CD4-positive, CD25-positive, alpha-beta regulatory T cell (primary cell): Measurements from ENCODE around the gene CTNNA2. TPM values are rescaled to one million over a fixed set of nuclear protein-coding genes. Genes with fewer than 3 reads are reported as not detected.
A peak's percentile ranks its signal among the peaks of the same experiment; 100 is the strongest.

Experiments used
- ATAC-seq, 2 donors: fragments of 150-1000 bp; cut with Tn5 transposase; one replicate each; pipeline ENCODE4 v1.10.0; 2021; ENCODE audit warnings: low read depth in 2 of 2, moderate number of reproducible peaks in 2 of 2, moderate library complexity in 1 of 2
- DNase-seq, 3 donors: peaks; one replicate each; pipeline versions ENCODE4 v3.0.0 to v3.0.0-alpha.2; 2012 to 2022; ENCODE audit warnings: mixed read lengths in 1 of 3
- H3K27ac ChIP-seq: one replicate; pipeline ENCODE4 v1.7.0; 2013; ENCODE audit warnings: mild to moderate bottlenecking, low read length; ENCODE audit not compliant: insufficient read depth, poor library complexity, severe bottlenecking
- H3K27me3 ChIP-seq: one replicate; pipeline ENCODE4 v1.7.0; 2013; ENCODE audit warnings: low read length; ENCODE audit not compliant: control insufficient read depth, insufficient read depth
- H3K36me3 ChIP-seq: one replicate; pipeline ENCODE4 v1.7.0; 2013; ENCODE audit warnings: mild to moderate bottlenecking, low read length, moderate library complexity; ENCODE audit not compliant: control insufficient read depth, insufficient read depth
- H3K4me1 ChIP-seq: 2 replicates; pipeline ENCODE4 v1.7.0; 2013; ENCODE audit warnings: mild to moderate bottlenecking, low read length; ENCODE audit not compliant: insufficient read depth, control insufficient read depth, poor library complexity, severe bottlenecking
- H3K4me3 ChIP-seq: one replicate; pipeline ENCODE4 v1.7.0; 2013; ENCODE audit warnings: low read depth, mild to moderate bottlenecking, low read length, moderate library complexity
- H3K9me3 ChIP-seq, 2 experiments: 1 replicate in 1 of 2; 2 replicates in 1 of 2; pipeline ENCODE4 v1.7.0; 2013; ENCODE audit warnings: low read length in 2 of 2, mild to moderate bottlenecking in 1 of 2, moderate library complexity in 1 of 2; ENCODE audit not compliant: control insufficient read depth in 2 of 2
- H3K27ac Mint-ChIP-seq, 3 donors: one replicate each; pipeline ENCODE4 v1.8.0; 2020 to 2022; ENCODE audit warnings: mild to moderate bottlenecking in 3 of 3, mixed read lengths in 3 of 3, moderate library complexity in 2 of 3
- H3K27me3 Mint-ChIP-seq: one replicate; pipeline ENCODE4 v1.8.0; 2022; ENCODE audit warnings: mild to moderate bottlenecking, mixed read lengths
- H3K36me3 Mint-ChIP-seq: one replicate; pipeline ENCODE4 v1.8.0; 2020; ENCODE audit warnings: mixed read lengths
- H3K4me1 Mint-ChIP-seq, 4 donors: one replicate each; pipeline ENCODE4 v1.8.0; 2020 to 2022; ENCODE audit warnings: mixed read lengths in 4 of 4, mild to moderate bottlenecking in 1 of 4
- H3K4me3 Mint-ChIP-seq, 4 donors: one replicate each; pipeline ENCODE4 v1.8.0; 2020 to 2022; ENCODE audit warnings: mild to moderate bottlenecking in 4 of 4, mixed read lengths in 4 of 4, moderate library complexity in 3 of 4
- H3K9me3 Mint-ChIP-seq, 7 donors: one replicate each; pipeline ENCODE4 v1.8.0; 2020 to 2022; ENCODE audit warnings: mixed read lengths in 7 of 7, mild to moderate bottlenecking in 3 of 7, moderate library complexity in 2 of 7
- polyA plus RNA-seq, 4 donors: library from polyadenylated mRNA; unstranded; fragments of 300-500 nt; fragmentation: Illumina TruSeq; gene quantifications; one replicate each; pipeline ENCODE4 v1.2.3, GENCODE V29; 2021
- total RNA-seq: library from RNA; stranded (reverse); gene quantifications from one replicate; pipeline ENCODE4 v1.2.3, GENCODE V29; 2022

The CTNNA2 gene
- total RNA-seq (not detected), polyA plus RNA-seq (not detected)

DNA sequence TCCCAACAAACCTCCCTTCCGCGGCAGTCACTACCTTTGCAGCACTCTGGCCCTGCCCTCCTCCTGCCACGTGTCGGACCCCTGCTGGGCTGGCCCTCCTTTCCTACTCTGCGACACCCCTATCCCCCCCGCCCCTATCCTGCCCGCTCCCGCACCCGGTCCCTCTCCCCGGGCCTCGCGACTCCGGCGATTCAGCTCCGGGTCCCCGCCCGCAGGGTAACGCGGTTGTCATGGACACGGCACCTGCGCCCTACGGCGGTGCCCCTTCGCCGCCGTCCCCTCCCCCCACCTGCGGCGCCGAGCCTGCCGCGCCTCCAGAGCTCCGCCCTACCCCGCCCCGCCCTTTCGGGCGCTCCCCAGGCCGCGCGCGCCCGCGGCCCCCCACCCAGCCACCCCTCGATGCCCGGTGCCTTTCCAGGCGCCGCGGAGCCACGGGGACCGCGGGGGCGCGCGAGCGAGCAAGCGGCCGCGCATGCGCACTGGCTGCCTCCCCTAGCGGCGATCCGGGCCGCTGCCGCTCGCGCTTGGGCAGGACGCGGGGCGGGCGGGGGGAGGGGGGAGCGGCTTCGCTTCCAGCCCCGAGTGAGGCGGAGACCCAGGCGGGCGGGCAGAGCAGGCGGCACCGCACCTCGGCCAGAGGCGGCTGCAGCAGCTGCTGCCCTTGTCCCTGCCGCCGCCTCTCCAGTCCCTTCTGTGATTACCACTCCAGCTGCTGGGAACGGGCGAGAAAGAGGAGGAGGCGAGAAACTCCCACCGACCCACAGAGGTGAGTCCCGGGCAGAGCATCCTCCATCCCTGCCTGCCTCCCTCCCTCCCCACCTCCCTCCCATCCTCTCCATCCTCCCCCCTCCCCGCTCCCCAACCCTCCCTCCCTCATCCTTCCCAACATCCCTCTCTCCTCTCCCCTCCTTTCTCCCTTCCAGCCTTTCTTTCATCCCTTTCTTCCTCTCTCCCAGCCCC is at the start of gene CTNNA2:
Gene CTNNA2, plus strand, starts transcription at position 610 of the 960 bp plus-strand sequence.
- Histone ChIP-seq H3K9me3 (no peaks in the 10 kb centered on the region), H3K27me3 (no peaks in the 10 kb centered on the region), H3K4me3 (no peak within 1 kb of the TSS), H3K27ac (no peak within 1 kb of the TSS), H3K4me1 (no peaks in the 10 kb centered on the region), H3K36me3 (no peaks in the 10 kb centered on the region)
- ATAC-seq (no peak), DNase-seq (peak in 1 of 3 donors; percentile 10)
- Mint-ChIP-seq H3K9me3 (peaks cover 0 to 12% (median 3%) of the 10 kb centered on the region in 7 donors), H3K36me3 (no peaks in the 10 kb centered on the region), H3K27me3 (no peaks in the 10 kb centered on the region), H3K27ac (no peak within 1 kb of the TSS), H3K4me1 (peaks cover 0 to 2% (median 0%) of the 10 kb centered on the region in 4 donors), H3K4me3 (peak within 1 kb of the TSS in 1 of 4 donors; percentile 54)

DNA sequence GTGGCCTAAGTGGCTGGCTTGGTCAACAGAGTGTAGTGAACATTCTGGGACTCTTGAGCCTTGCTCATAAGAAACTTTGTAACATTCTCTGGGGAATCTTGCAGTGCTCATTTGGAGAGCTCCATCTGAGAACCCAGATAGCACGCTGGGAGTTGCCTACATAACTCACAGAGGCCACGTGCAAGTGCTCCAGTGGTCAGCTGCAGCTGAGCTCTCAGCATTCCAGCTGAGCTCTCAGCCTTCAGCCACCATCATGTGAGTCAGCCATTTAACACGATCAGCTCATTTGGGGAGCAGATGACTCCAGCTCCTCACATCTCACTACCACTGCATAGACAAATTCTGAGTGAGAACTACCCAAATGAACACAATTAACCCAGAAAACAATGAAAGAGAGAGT is 25.5 kb upstream of the CTNNA2 start:
- Histone ChIP-seq H3K4me3 (no peak overlapping the region), H3K4me1 (no peaks in the 10 kb centered on the region), H3K9me3 (peaks cover 0 to 3% of the 10 kb centered on the region in 2 experiments), H3K36me3 (no peaks in the 10 kb centered on the region), H3K27me3 (no peaks in the 10 kb centered on the region), H3K27ac (no peak overlapping the region)
- ATAC-seq (no peak), DNase-seq (no peak)
- Mint-ChIP-seq H3K4me1 (no peaks in the 10 kb centered on the region), H3K9me3 (peaks cover 0 to 20% (median 8%) of the 10 kb centered on the region in 7 donors), H3K27me3 (no peaks in the 10 kb centered on the region), H3K27ac (no peak overlapping the region), H3K4me3 (no peak overlapping the region), H3K36me3 (no peaks in the 10 kb centered on the region)

DNA sequence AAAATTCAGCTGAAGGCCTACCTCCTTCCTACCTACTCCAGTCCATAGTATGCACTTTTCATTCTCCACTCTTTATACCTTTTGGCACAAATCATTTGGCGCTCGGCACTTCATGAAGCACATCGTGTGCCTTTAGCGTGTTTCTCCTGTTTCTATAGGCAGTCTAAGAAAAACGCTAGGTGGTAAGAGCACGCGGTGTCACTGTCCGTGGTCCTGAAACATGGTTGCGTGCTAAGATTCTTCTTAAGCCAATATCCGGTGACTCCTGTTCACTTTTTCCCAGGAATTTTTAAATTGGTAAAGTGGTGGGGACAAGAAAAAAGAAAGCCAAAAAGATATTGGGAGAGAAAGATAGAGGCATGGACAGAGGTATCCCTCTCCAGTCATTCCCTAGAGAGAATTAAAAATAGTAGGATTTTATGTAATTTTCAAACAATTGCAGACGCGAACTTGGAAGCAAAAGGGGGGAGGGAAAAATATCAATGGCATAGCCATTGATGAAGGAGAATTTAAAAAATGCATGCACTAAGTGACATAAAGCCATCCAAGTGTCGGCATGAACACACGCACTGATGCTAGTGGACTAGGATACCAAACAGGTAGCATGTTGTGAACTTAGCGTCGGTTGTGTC is 1.4 kb upstream of the CTNNA2 start:
- Mint-ChIP-seq H3K27ac (no peak overlapping the region), H3K9me3 (peaks cover 0 to 11% (median 2%) of the 10 kb centered on the region in 7 donors), H3K36me3 (no peaks in the 10 kb centered on the region), H3K27me3 (no peaks in the 10 kb centered on the region), H3K4me3 (no peak overlapping the region), H3K4me1 (peaks cover 0 to 2% (median 0%) of the 10 kb centered on the region in 4 donors)
- peak in 1 of 3 donors; percentile 13 for DNase-seq
- no peak overlapping the region for H3K27ac ChIP-seq
- no peaks in the 10 kb centered on the region for H3K9me3 ChIP-seq
- no peaks in the 10 kb centered on the region for H3K27me3 ChIP-seq
- H3K36me3 ChIP-seq: no peaks in the 10 kb centered on the region
- no peak for ATAC-seq
- no peak overlapping the region for H3K4me3 ChIP-seq
- H3K4me1 ChIP-seq: no peaks in the 10 kb centered on the region

DNA sequence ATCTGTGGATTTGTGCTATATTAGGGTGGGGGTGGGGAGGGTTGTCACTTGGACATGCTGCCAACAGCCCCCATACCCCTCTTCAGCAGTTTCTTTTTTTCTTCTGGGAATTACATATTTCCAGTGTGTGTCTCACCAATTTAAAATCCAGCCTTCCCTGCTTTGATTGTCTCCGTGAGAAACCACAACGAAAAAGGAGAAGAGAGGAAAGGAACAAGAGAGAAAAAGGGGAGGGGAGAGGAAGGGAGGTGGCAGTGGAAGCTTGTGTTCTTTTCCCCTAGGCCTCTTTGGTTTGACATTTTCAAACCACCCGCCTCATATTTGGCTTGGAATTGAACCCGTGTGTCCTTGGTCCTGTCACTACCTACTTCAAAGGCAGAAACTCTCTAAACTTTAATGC is 860 bp downstream of the CTNNA2 start:
- Histone ChIP-seq H3K27ac (no peak overlapping the region), H3K36me3 (no peaks in the 10 kb centered on the region), H3K4me1 (no peaks in the 10 kb centered on the region), H3K27me3 (no peaks in the 10 kb centered on the region), H3K9me3 (peaks cover 0 to 4% of the 10 kb centered on the region in 2 experiments), H3K4me3 (no peak overlapping the region)
- Mint-ChIP-seq H3K27ac (no peak overlapping the region), H3K4me1 (peaks cover 0 to 2% (median 0%) of the 10 kb centered on the region in 4 donors), H3K27me3 (no peaks in the 10 kb centered on the region), H3K4me3 (peak overlapping the region in 1 of 4 donors; percentile 54), H3K36me3 (no peaks in the 10 kb centered on the region), H3K9me3 (peaks cover 0 to 12% (median 4%) of the 10 kb centered on the region in 7 donors)
- no peak for ATAC-seq
- no peak for DNase-seq

DNA sequence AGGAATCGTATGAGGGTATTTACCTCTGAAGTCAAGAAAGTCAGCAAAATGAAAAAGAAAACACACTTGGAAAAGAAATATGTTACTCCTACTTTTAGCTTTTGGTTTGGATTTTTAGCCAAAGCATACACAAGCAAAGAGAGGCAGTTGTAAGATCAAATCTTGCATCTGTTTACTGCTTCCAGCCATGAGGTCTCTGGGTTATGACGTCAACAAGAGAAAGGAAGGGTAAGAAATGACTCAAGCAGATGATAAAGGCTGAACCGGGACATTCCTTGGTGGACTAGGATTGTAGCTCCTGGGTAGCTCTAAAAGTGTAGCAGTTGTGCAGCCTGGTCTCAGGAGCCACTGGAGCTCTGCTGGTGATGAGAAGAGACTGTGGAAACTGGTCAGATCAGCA is 16.8 kb downstream of the CTNNA2 start:
- no peak overlapping the region for H3K4me3 ChIP-seq
- Mint-ChIP-seq H3K9me3 (peaks cover 2 to 28% (median 11%) of the 10 kb centered on the region in 7 donors), H3K4me1 (no peaks in the 10 kb centered on the region), H3K27ac (no peak overlapping the region), H3K27me3 (no peaks in the 10 kb centered on the region), H3K4me3 (no peak overlapping the region), H3K36me3 (no peaks in the 10 kb centered on the region)
- H3K27ac ChIP-seq: no peak overlapping the region
- ATAC-seq (no peak), DNase-seq (no peak)
- H3K36me3 ChIP-seq: no peaks in the 10 kb centered on the region
- no peaks in the 10 kb centered on the region for H3K4me1 ChIP-seq
- H3K27me3 ChIP-seq: no peaks in the 10 kb centered on the region
- no peaks in the 10 kb centered on the region for H3K9me3 ChIP-seq

DNA sequence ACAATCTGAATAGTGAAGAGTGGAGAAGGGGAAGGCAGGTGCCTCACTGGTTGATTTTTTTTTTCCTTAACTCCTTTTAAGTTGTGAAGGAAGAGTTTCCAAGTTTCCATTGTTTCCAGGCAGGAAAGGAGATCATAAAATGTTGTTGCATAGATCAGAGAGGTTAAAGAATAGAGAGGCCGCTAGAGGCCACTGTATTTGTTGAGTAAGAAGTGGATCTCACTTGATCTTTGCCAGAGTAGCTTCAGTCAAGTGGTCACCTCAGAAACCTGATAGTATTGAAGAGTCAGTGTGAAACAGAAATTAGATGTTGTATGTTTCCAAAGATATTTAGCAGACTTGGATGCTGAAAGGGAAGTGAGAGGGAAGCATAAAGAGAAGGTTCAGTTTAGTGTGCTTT is 17.6 kb downstream of the CTNNA2 start:
- no peaks in the 10 kb centered on the region for H3K4me1 Mint-ChIP-seq
- DNase-seq: no peak
- Histone ChIP-seq H3K4me1 (no peaks in the 10 kb centered on the region), H3K27ac (no peak overlapping the region), H3K27me3 (no peaks in the 10 kb centered on the region), H3K36me3 (no peaks in the 10 kb centered on the region), H3K9me3 (no peaks in the 10 kb centered on the region), H3K4me3 (no peak overlapping the region)
- H3K36me3 Mint-ChIP-seq: no peaks in the 10 kb centered on the region
- no peaks in the 10 kb centered on the region for H3K27me3 Mint-ChIP-seq
- peaks cover 2 to 28% (median 9%) of the 10 kb centered on the region in 7 donors for H3K9me3 Mint-ChIP-seq
- no peak overlapping the region for H3K27ac Mint-ChIP-seq
- no peak overlapping the region for H3K4me3 Mint-ChIP-seq
- ATAC-seq: no peak

DNA sequence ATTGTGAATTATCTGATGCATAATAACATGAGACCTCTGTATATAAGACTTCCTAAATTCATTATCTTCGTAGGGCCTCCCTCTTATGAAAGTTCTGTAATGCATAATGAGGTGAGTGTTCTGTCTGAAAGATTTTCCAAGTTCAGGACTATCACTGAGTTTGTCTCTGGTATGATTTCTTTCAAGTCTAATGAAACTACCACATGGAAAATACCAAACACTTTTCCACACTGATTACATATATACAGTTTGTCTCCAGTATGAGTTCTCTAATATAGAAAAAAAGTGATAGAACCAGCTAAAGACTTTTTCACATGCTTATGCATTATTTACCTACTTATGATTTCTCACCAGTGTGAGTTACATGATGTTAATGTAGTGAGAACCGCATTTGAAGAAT is 34.7 kb downstream of the CTNNA2 start:
- no peaks in the 10 kb centered on the region for H3K27me3 Mint-ChIP-seq
- no peak for DNase-seq
- no peak for ATAC-seq
- H3K4me3 Mint-ChIP-seq: no peak overlapping the region
- Histone ChIP-seq H3K36me3 (no peaks in the 10 kb centered on the region), H3K27ac (no peak overlapping the region), H3K27me3 (no peaks in the 10 kb centered on the region), H3K9me3 (peaks cover 36 to 54% of the 10 kb centered on the region in 2 experiments), H3K4me3 (no peak overlapping the region), H3K4me1 (no peaks in the 10 kb centered on the region)
- H3K4me1 Mint-ChIP-seq: no peaks in the 10 kb centered on the region
- no peaks in the 10 kb centered on the region for H3K36me3 Mint-ChIP-seq
- peaks cover 0 to 62% (median 7%) of the 10 kb centered on the region in 7 donors for H3K9me3 Mint-ChIP-seq
- H3K27ac Mint-ChIP-seq: no peak overlapping the region
